GM23248 (cell line): ENCODE measurements around the gene DOCK3. TPM values are rescaled to one million over a fixed set of nuclear protein-coding genes. Genes with fewer than 3 reads are reported as not detected.
A peak's percentile ranks its signal among the peaks of the same experiment; 100 is the strongest.
"Not testable (repeated sequence)": the region's sequence is repeated elsewhere in the genome, so short reads cannot be mapped to it uniquely, and the experiment has no call there.

Experiments used
- DNase-seq: peaks from one replicate; pipeline ENCODE4 v3.0.0-alpha.2; 2015
- H2AFZ ChIP-seq: fragments of 200-600 bp; sonication (generic); 2 replicates; pipeline ENCODE4 v1.6.1; 2016; ENCODE audit warnings: antibody characterized with exemption
- H3F3A ChIP-seq: fragments of 200-600 bp; sonication (generic); 2 replicates; pipeline ENCODE4 v1.6.1; 2016; ENCODE audit warnings: mild to moderate bottlenecking, antibody characterized with exemption, mixed run types; ENCODE audit not compliant: insufficient read depth
- H3K27ac ChIP-seq: fragments of 200-600 bp; sonication (generic); 2 replicates; pipeline ENCODE4 v1.5.1; 2016; ENCODE audit warnings: mild to moderate bottlenecking
- H3K27me3 ChIP-seq: fragments of 200-600 bp; sonication (generic); replicated peaks from 2 replicates; pipeline ENCODE4 v1.6.1; 2016; ENCODE audit warnings: mild to moderate bottlenecking; ENCODE audit not compliant: insufficient read depth
- H3K36me3 ChIP-seq: fragments of 200-600 bp; sonication (generic); 2 replicates; pipeline ENCODE4 v1.6.1; 2016; ENCODE audit warnings: low read depth, mild to moderate bottlenecking
- H3K4me1 ChIP-seq: fragments of 200-600 bp; sonication (generic); 2 replicates; pipeline ENCODE4 v1.6.1; 2016; ENCODE audit warnings: mild to moderate bottlenecking; ENCODE audit not compliant: insufficient read depth
- H3K4me2 ChIP-seq: fragments of 200-600 bp; sonication (generic); one replicate; pipeline ENCODE4 v1.6.1; 2016; ENCODE audit warnings: mild to moderate bottlenecking; ENCODE audit not compliant: unreplicated experiment
- H3K4me3 ChIP-seq: fragments of 200-600 bp; sonication (generic); 2 replicates; pipeline ENCODE4 v1.5.1; 2016; ENCODE audit warnings: mild to moderate bottlenecking
- H3K79me2 ChIP-seq: fragments of 200-600 bp; sonication (generic); 2 replicates; pipeline ENCODE4 v1.6.1; 2016; ENCODE audit warnings: mild to moderate bottlenecking; ENCODE audit not compliant: insufficient read depth
- H3K9ac ChIP-seq: fragments of 200-600 bp; sonication (generic); 2 replicates; pipeline ENCODE4 v1.6.1; 2016; ENCODE audit warnings: mild to moderate bottlenecking
- H3K9me2 ChIP-seq: fragments of 200-600 bp; sonication (generic); 2 replicates; pipeline ENCODE4 v1.6.1; 2016; ENCODE audit warnings: mixed run types, mild to moderate bottlenecking, moderate library complexity; ENCODE audit not compliant: insufficient read depth
- H3K9me3 ChIP-seq: fragments of 200-600 bp; sonication (generic); one replicate; pipeline ENCODE4 v1.6.1; 2017; ENCODE audit warnings: low read depth
- H4K20me1 ChIP-seq: fragments of 200-600 bp; sonication (generic); 2 replicates; pipeline ENCODE4 v1.6.0; 2016; ENCODE audit not compliant: insufficient read depth
- EZH2 ChIP-seq: fragments of 200-600 bp; sonication (generic); IDR thresholded peaks from 2 replicates; pipeline ENCODE4 v1.6.1; 2018; ENCODE audit warnings: antibody characterized with exemption, mild to moderate bottlenecking; ENCODE audit not compliant: insufficient read depth, poor library complexity, severe bottlenecking
- EZH2phosphoT487 ChIP-seq: fragments of 200-600 bp; sonication (generic); IDR thresholded peaks from 2 replicates; pipeline ENCODE4 v1.6.1; 2018; ENCODE audit warnings: antibody characterized with exemption, moderate library complexity, mild to moderate bottlenecking, low read depth; ENCODE audit not compliant: insufficient read depth
- WGBS, 2 experiments: methylation state at CpG; one replicate each; pipeline ENCODE4 v1.1.6; 2015 to 2017; ENCODE audit warnings: low lambda C conversion rate in 2 of 2, low coverage in 1 of 2; ENCODE audit errors: missing lambda C conversion rate in 2 of 2; 5-methylcytosine and 5-hydroxymethylcytosine counted together
- in situ Hi-C: fragments of 300-500 bp; cut with MboI; formaldehyde crosslinking; loops from 2 replicates; pipeline ENCODE4 v1.15.0; 2020
- polyA plus RNA-seq: library from polyadenylated mRNA; unstranded; fragments of >200 nt; fragmentation: Nextera tagmentation; extraction: Ambion mirVana; gene quantifications from 2 replicates; pipeline ENCODE4 v1.2.1, GENCODE V29; 2016
- total RNA-seq: library from RNA; depleted of rRNA; stranded (reverse); fragments of >200 nt; shearing (Covaris generic); gene quantifications from 2 replicates; pipeline ENCODE4 v1.2.3, GENCODE V29; 2014

Gene DOCK3
- total and polyA plus RNA-seq, 2 experiments from 2014 or later, result 0.23 to 0.43 TPM

DNA sequence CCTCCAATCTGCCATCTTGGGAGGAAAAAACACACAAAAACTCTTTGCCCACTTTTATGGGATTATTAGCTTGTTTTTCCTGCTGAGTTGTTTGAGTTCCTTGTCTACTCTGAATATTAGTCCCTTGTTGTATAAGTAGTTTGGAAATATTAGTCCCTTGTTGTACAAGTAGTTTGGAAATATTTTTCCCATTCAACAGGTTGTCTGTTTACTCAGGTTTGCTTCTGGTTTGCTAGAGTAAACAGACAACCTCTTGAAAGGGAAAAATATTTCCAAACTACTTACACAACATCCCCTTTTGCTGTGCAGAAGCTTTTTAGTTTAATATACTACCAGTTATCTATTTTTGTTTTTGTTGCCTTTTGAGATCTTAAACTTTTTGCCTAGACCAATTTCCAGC lies 517.0 kb downstream of the DOCK3 start:
- TF ChIP-seq EZH2phosphoT487 (no peak), EZH2 (no peak)
- H2AFZ ChIP-seq, result no peak overlapping the region
- no peak overlapping the region for H3K4me3 ChIP-seq
- no peaks in the 10 kb centered on the region for H3K79me2 ChIP-seq
- H4K20me1 ChIP-seq, result no peaks in the 10 kb centered on the region
- no peaks in the 10 kb centered on the region for H3K27me3 ChIP-seq
- H3K9ac ChIP-seq, result no peak overlapping the region
- no peak overlapping the region for H3K27ac ChIP-seq
- H3F3A ChIP-seq, result no peaks in the 10 kb centered on the region
- DNase-seq, result no peak
- H3K9me2 ChIP-seq, result no peaks in the 10 kb centered on the region
- no peak overlapping the region for H3K4me2 ChIP-seq
- in situ Hi-C loops, result no loop called here
- no peaks in the 10 kb centered on the region for H3K9me3 ChIP-seq
- H3K36me3 ChIP-seq, result no peaks in the 10 kb centered on the region
- no peaks in the 10 kb centered on the region for H3K4me1 ChIP-seq

DNA sequence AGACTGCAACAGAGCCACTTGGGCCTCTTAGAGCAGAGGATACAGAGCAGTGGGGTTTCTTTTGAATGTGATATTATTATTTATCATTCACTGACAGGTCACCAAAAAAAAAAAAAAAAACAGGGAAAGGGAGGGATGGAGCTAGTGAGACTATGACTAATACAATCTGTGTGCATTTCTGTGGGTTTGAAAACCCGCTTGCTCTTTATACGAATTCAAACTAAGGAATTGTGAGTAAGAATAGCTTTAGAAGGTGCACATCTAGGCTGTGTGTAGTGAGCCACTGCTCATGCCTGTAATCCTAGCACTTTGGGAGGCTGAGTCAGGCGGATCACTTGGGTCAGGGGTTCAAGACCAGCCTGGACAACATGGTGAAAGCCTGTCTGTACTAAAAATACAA lies 523.8 kb downstream of the DOCK3 start:
- WGBS, 2 experiments, result 19 to 30% methylated on average over 3 of the region's 3 CpGs
- peak; percentile 4 for DNase-seq
- no peaks in the 10 kb centered on the region for H3K27me3 ChIP-seq
- H3F3A ChIP-seq, result no peaks in the 10 kb centered on the region
- no peaks in the 10 kb centered on the region for H3K9me2 ChIP-seq
- no peak overlapping the region for H3K9ac ChIP-seq
- in situ Hi-C loops, result no loop called here
- TF ChIP-seq EZH2, result no peak
- no peak for TF ChIP-seq EZH2phosphoT487
- H4K20me1 ChIP-seq, result no peaks in the 10 kb centered on the region
- H3K9me3 ChIP-seq, result no peaks in the 10 kb centered on the region
- no peaks in the 10 kb centered on the region for H3K36me3 ChIP-seq
- H3K4me2 ChIP-seq, result no peak overlapping the region
- no peaks in the 10 kb centered on the region for H3K79me2 ChIP-seq
- H3K27ac ChIP-seq, result no peak overlapping the region
- H2AFZ ChIP-seq, result no peak overlapping the region
- H3K4me3 ChIP-seq, result no peak overlapping the region
- H3K4me1 ChIP-seq, result no peaks in the 10 kb centered on the region

DNA sequence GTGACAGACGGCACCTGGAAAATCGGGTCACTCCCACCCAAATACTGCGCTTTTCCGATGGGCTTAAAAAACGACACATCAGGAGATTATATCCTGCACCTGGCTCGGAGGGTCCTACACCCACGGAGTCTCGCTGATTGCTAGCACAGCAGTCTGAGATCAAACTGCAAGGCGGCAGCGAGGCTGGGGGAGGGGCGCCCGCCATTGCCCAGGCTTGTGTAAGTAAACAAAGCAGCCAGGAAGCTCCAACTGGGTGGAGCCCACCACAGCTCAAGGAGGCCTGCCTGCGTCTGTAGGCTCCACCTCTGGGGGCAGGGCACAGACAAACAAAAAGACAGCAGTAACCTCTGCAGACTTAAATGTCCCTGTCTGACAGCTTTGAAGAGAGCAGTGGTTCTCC lies 524.6 kb downstream of the DOCK3 start:
- H3K9ac ChIP-seq, H3K4me3 ChIP-seq, H4K20me1 ChIP-seq, H3F3A ChIP-seq, H3K4me1 ChIP-seq, H3K9me2 ChIP-seq, H3K27me3 ChIP-seq, H3K9me3 ChIP-seq, H3K4me2 ChIP-seq, in situ Hi-C loops, H3K27ac ChIP-seq, H2AFZ ChIP-seq, H3K79me2 ChIP-seq, H3K36me3 ChIP-seq, DNase-seq: not testable (repeated sequence)
- 68 to 74% methylated on average over 10 to 13 of the region's 13 CpGs for WGBS, 2 experiments

DNA sequence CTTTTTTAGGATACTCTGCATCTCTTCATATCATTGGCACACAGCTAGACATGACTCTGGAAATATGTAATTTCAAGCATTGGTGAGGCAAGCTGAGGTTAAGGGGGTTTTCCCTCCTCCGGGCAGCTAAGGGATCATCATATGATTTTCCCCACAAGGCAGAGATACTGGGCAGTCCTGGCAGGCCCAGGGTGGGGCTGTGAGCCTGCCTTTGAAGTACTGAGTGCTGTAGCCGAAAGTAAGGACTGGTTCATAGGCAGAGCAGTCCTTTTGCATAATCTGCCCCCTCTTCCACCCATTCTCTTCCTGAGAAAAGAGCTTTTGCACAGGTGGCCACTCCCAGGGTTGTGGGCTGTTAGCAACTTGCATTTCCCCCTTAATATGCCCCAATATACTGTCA lies 541.6 kb downstream of the DOCK3 start:
- Histone ChIP-seq H3F3A (no peaks in the 10 kb centered on the region), H3K4me1 (no peaks in the 10 kb centered on the region), H4K20me1 (no peaks in the 10 kb centered on the region), H3K79me2 (no peaks in the 10 kb centered on the region), H3K4me3 (no peak overlapping the region), H3K9ac (no peak overlapping the region), H3K9me2 (no peaks in the 10 kb centered on the region), H3K27ac (no peak overlapping the region), H3K9me3 (no peaks in the 10 kb centered on the region), H3K27me3 (no peaks in the 10 kb centered on the region), H2AFZ (no peak overlapping the region), H3K4me2 (no peak overlapping the region), H3K36me3 (no peaks in the 10 kb centered on the region)
- DNase-seq, result no peak
- in situ Hi-C loops, result no loop called here
- WGBS, 2 experiments, result 17 to 22% methylated on average over 2 of the region's 2 CpGs
- TF ChIP-seq EZH2 (no peak), EZH2phosphoT487 (no peak)

DNA sequence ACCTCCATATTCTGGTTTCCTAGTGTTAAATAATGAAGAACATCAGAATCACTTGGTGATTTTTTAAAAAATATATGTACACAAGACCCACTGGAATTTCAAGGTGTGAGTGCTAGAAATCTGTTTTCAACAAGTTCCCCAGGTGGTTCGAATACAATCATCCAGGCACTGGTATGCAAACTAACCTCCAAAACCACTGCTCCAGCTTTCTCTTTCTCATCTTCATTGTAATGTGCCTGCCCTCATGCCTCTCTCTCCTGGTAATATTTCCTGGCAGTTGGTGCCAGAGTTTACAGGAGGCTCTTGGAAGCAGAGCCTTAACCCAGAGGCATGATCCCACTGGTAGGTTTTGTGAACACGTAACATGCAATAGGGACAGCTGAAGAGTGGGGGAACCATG lies 547.2 kb downstream of the DOCK3 start:
- H3K27ac ChIP-seq, result no peak overlapping the region
- H3K9ac ChIP-seq, result no peak overlapping the region
- H3F3A ChIP-seq, result no peaks in the 10 kb centered on the region
- H3K9me2 ChIP-seq, result no peaks in the 10 kb centered on the region
- WGBS, 2 experiments, result 44 to 46% methylated on average over 2 of the region's 2 CpGs
- H3K4me3 ChIP-seq, result no peak overlapping the region
- in situ Hi-C loops, result no loop called here
- no peaks in the 10 kb centered on the region for H3K36me3 ChIP-seq
- no peaks in the 10 kb centered on the region for H4K20me1 ChIP-seq
- no peak overlapping the region for H2AFZ ChIP-seq
- no peak for DNase-seq
- H3K4me1 ChIP-seq, result no peaks in the 10 kb centered on the region
- H3K9me3 ChIP-seq, result no peaks in the 10 kb centered on the region
- no peaks in the 10 kb centered on the region for H3K79me2 ChIP-seq
- TF ChIP-seq EZH2phosphoT487, result no peak
- no peak for TF ChIP-seq EZH2
- no peaks in the 10 kb centered on the region for H3K27me3 ChIP-seq
- no peak overlapping the region for H3K4me2 ChIP-seq
